HG03095 (cell line): ENCODE data around the gene TWF2.
A peak's percentile ranks its signal among the peaks of the same experiment; 100 is the strongest.
"Not testable (repeated sequence)": the region's sequence is repeated elsewhere in the genome, so short reads cannot be mapped to it uniquely, and the experiment has no call there.

Experiments
- ATAC-seq: cut with Tn5 transposase; IDR thresholded peaks from one replicate; pipeline ENCODE4 v1.9.1; 2021; ENCODE audit warnings: moderate library complexity; ENCODE audit not compliant: unreplicated experiment

Gene TWF2

DNA sequence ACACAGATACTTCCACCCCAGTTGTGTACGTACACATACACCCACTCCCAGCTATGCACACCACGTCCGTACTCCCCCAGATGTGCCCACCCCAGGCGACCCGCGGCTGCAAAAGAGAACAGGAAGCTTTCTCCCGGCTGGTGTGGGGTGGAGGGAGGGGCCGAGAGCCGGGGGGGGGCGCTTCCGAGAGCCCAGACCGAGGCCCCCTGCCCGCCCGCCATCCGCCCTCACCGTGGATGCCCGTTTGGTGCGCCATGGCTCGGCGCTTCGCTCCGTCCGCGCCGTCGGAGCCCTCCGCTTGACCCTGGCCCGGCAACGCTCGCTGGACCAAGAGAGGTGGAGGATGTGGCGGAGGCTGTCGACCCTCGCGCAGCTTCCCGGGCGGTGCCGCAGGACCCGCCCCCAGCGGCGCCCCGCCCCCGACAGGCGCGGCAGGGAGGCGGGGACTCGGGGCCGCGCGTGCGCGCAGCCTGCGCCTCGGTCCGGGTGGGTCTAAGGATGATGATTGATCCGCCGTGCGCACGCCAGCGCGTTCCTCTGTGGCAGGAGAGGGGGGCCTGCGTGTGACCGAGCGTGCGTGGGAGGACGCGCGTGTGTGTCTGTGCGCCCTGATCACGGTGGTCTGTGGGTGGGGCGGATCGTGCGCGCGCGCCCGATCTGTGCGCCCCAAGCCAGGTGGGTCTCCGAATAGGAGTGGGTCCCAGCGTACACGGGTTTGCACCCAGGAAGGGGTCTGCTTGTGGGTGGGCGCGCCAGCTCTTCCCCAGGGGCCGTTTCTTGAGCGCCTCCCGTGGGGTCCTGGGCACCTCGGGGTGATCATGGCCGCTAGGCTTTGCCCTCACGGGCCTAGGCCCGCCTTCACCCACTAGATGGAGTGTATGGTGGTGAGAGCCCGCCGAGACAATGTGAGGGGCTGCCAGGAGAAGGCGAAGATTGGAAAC, at the start of gene TWF2:
Gene TWF2, minus strand, starts transcription at position 398 of the 941 bp plus-strand sequence. Its CDS starts 142 bp downstream, at position 256.
- peak; percentile 66 for ATAC-seq

- ATAC-seq = no peak
These were observed 49.7 kb upstream of the TWF2 start for GRCh38 chr3:52288674-52289073.

- ATAC-seq = no peak
These were observed 47.8 kb upstream of the TWF2 start for GRCh38 chr3:52286777-52287110.

GRCh38 chr3:52284051-52284450, 45.1 kb upstream of the TWF2 start:
- not testable (repeated sequence) for ATAC-seq

DNA sequence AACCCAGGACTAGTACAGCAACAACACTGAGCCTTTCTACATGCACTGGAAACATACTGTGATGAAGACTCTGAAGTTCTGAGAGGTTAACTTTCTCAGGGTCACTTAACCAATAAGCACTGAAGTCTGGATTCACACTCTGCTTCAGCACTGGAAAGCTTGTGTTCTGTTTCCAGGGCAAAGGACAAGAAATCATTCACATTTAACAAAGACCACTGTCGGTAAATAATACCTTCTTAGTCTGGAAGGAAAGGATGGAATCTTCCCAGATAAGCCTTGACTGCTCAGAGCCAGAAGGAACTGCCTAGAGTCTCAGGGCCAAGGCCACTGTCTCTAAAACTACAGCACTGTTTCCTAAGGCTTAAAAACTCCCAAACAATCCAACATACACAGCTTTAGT, 44.3 kb upstream of the TWF2 start:
- ATAC-seq = no peak

DNA sequence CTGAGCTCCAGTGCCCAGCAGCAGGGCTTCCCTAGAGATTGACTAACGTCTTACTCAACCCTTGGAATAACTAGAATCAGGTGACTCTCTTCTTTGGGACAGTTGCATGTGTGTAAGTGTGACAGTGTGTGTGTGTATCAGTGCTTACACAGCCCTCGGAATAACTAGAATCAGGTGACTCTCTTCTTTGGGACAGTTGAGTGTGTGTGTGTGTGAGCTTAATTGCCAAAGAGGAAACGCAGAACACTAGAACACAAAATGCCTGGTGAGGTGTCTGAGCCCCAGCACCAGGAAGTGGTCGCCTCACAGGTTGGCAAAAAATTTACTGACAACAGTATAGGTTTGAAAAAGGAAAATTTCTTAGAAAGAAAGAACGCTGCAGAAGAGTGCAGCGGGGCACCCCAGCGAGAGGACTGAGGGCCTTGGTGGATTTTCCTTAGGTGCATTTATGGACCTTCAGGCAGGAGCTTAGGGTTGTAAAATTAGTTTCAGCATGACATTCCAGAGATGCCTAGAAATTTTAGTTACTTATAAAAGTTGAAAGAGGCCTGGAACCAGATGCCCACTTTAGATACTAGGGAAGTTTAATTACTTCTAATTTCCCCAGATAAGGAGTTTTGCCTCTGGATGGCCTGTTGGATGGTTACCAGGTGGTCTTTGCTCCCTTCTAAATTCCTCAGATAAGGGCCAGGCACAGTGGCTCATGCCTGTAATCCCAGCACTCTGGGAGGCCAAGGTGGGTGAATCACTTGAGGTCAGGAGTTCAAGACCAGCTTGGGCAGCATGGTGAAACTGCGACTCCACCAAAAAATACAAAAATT, 43.2 kb upstream of the TWF2 start:
- no peak for ATAC-seq

- no peak for ATAC-seq
These were observed 41.1 kb upstream of the TWF2 start for GRCh38 chr3:52280050-52280461.

DNA sequence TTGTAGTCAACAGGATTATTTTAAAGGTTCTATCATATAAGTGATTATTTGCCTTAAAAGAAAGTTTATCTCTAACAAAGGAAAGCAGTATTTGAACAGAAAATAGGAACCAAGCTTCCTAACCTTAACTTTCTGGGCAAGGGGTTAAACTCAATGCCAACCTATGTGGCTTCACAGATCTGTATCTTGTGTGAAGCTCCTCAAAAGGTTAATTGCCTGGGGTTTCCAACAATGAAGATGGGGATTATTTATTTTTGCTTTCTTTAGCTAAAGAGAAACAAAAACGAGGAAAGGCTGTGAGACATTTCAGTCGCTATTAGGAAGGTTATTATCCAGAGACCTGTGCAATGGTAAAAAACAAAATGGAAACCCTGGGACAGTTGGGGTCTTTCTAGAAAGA, 40.6 kb upstream of the TWF2 start:
- no peak for ATAC-seq

- peak; percentile 83 for ATAC-seq
These were observed 39.6 kb upstream of the TWF2 start, which contains the start of gene WDR82 for GRCh38 chr3:52278510-52279069. Gene WDR82 (minus strand): TSS chr3:52278649. CDS start chr3:52278361, 288 bp downstream.

DNA sequence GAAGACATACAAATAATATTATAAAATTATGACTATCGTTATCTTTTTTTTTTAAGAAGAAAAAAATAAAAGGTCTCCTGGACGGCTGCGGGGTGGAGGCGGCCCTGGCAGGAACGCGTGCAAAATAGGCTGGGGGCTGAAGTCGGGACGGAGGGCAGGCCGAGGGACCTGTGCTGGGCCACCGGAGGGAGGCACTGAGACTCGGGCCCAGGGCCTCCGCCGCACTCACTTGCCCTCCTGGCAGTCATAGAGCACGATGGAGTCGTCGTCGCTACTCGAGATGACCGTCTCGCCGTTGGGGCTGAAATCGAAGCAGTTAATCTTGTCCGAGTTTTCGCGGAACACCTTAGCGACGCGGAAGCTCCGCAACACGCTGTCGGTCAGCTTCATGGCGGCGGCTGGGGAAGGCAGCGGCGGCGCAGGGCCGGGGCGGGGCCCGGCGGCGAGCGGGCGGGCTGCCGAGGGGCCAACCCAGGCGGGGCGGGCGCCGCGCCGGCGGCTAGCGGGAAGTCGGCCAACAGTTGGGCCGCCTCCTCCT, 39.1 kb upstream of the TWF2 start:
- ATAC-seq = peak; percentile 47

DNA sequence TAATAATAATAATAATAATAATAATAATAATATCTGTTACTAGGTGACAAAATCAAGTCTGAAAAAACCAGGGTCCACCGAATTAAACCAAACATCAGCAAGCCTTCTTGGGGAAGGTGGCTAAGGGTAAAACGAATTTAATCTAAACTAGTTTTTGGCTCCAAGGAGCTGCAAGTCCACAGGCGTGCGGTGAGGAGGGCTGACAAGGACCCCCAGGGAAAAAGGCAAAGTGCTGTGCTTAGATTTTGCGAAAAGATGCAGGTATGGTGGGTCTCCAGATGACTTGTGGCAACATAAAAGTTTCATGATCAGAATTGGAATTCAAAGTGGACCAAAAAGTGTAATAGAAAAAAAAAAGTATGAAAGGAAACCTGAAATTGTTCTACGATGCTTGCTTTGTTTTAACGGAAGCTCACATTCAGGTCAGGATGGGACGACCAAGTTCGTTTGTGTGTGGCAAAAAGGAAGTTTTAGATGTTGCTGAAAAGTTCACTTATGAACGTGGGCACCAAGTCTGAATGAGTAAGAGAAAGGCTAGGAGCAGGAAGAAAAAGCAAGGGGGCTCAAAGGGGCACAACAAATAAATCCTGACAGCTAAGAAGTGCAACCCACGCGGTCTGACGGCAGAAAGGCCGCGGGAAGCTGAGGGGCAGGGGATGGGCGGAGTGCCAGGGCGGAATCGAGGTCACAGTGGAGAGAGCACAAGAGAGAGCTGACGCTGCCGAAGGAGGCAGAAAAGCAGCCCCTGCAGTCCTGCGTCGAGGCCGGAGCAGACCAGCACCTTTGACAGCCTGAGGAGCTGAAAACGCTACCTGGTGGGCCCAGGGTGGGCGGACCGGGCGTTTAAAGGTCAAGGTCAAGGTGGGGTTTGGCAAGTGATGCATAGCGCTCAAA, 38.4 kb upstream of the TWF2 start:
- no peak for ATAC-seq

DNA sequence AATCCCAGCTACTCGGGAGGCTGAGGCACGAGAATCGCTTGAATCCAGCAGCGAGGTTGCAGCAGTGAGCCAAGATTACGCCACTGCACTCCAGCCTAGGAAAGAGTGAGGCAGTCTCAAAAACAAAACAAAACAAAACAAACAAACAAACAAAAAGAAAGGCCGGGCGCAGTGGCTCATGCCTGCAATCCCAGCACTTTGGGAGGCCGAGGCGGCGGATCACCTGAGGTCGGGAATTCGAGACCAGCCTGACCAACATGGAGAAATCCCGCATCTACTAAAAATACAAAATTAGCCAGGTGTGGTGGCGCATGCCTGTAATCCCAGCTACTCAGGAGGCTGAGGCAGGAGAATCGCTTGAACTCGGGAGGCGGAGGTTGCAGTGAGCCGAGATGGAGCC, 35.8 kb upstream of the TWF2 start:
- not testable (repeated sequence) for ATAC-seq

- no peak for ATAC-seq
These were observed 33.9 kb upstream of the TWF2 start for GRCh38 chr3:52272831-52273230.

DNA sequence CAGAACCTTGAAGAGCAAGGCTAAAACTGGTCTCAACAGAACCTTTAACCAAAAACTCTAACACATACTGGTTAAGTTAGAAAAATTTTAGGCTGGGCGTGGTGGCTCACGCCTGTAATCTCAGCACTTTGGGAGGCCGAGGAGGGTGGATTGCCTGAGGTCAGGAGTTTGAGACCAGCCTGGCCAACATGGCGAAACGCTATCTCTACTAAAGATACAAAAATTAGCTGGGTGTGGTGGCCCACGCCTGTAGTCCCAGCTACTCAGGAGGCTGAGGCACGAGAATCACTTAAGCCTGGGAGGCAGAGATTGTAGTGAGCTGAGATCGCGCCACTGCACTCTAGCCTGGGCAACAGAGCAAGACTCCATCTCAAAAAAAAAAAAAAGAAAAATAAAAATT, 33.2 kb upstream of the TWF2 start:
- ATAC-seq = not testable (repeated sequence)

DNA sequence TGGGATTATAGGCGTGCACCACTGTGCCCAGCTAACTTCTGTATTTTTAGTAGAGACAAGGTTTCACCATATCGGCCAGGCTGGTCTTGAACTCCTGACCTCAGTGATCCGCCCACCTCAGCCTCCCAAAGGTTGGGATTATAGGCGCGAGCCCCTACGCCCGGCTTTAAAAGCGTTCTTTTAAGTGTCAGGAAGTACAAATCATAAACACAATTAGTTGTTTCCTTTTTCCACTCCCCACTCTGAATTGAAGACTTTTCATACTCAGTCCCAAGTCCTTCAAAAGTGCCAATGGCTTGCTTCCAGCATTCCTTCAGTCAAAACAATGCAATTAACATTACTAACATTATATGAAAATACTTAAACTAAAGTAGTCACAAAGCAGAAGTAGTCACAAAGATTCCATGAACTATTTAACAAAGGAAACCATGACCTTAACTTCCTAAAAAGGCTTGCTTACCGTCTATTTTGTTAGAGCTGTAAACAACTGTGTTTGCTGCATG, 31.3 kb upstream of the TWF2 start:
- no peak for ATAC-seq

DNA sequence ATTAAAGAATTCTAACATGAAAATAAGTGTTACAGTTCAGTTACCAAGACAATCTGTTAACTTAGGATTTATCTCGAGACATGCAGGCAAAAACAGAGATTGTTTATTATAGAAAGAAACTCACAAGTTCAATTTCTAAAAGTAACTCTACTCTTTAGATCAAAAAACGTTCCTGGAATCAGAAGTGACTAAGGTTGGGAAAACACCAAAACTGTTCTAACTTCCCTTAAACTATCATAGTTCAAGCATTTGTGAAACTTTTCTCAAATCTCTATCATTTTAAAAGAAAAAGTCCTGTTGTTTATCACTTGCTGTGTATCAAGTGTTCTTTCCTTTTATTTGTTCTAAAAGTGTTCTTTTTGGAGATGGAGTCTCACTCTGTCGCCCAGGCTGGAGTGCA, 30.8 kb upstream of the TWF2 start:
- no peak for ATAC-seq

GRCh38 chr3:52268036-52268435, 29.1 kb upstream of the TWF2 start:
- no peak for ATAC-seq

DNA sequence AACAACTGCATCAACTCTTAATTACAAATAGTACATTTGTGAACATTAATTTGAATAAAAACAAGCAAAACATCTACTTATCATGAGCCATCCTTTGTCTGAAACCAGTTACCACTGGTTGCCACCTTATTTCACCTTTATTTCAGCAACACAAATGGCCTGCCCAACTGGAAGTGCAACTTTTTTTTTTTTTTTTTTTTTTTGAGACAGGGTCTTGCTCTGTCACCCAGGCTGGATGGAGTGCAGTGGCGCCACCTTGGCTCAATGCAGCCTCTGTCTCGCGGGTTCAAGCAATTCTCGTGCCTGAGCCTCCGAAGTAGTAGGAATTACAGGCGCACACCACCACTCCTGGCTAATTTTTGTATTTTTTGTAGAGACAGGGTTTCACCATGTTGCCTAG, 26.4 kb upstream of the TWF2 start:
- no peak for ATAC-seq

- no peak for ATAC-seq
These were observed 23.5 kb upstream of the TWF2 start for GRCh38 chr3:52262447-52262846.

DNA sequence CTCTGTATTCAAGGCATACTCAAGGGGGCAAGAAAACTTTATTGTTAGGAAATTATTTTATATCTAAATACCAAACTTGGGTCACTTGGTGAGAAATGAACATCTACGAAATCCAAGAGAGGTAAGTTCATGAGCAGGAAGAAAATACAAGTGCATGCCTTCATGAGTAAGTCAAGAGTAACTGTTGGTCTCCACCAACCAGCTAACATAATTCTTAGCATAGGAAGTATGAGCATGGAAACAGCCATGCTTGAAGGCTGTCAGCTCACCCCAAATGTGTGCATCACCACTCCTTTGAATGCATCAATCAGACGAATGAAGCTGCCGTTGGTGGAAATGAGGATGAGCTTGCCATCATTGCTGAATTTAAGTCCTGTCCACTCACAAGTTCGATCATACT, 20.5 kb upstream of the TWF2 start:
- ATAC-seq = no peak
